Limb (tissue), 2 donors: ENCODE results near the gene QKI.

Experiments
- DNase-seq, 2 donors: peaks; one replicate each; pipeline ENCODE4 v3.0.0-alpha.2; 2016; ENCODE audit errors: extremely low spot score in 2 of 2

QKI gene

GRCh38 chr6:163607792-163608191, 193.3 kb downstream of the QKI start:
- DNase-seq, result no peak

GRCh38 chr6:163608204-163608644, 193.7 kb downstream of the QKI start:
- no peak for DNase-seq

- DNase-seq, result no peak
Measured at GRCh38 chr6:163612200-163612599, 197.7 kb downstream of the QKI start.

- no peak for DNase-seq
Measured at GRCh38 chr6:163613025-163613424, 198.5 kb downstream of the QKI start.

- no peak for DNase-seq
Measured at GRCh38 chr6:163613668-163614067, 199.2 kb downstream of the QKI start.

GRCh38 chr6:163616452-163616851, 201.9 kb downstream of the QKI start:
- no peak for DNase-seq

GRCh38 chr6:163617549-163617948, 203.0 kb downstream of the QKI start:
- DNase-seq, result no peak

DNA sequence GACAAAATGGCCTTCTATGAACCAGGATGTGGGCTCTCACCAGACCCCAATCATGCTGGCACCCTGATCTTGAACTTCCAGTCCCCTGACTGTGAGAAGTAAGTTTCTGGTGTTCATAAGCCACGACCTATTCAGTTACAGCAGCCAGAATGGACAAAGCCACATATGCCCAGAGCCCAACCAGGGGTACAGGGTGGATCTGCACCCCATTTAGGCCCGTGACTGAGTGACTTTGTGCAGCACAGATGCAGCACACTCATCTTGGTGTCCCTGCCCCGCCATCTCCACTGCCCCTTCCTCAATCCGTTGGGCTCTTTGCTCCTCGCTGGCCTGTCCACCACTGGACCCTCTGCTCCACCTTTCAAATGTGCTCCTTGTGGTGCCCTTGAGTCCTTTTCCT, 205.6 kb downstream of the QKI start:
- no peak for DNase-seq

- no peak for DNase-seq
Measured at GRCh38 chr6:163620670-163621330, 206.3 kb downstream of the QKI start.

- DNase-seq, result no peak
Measured at GRCh38 chr6:163625265-163625664, 210.7 kb downstream of the QKI start.

- DNase-seq, result no peak
Measured at GRCh38 chr6:163626073-163626867, 211.8 kb downstream of the QKI start.

DNA sequence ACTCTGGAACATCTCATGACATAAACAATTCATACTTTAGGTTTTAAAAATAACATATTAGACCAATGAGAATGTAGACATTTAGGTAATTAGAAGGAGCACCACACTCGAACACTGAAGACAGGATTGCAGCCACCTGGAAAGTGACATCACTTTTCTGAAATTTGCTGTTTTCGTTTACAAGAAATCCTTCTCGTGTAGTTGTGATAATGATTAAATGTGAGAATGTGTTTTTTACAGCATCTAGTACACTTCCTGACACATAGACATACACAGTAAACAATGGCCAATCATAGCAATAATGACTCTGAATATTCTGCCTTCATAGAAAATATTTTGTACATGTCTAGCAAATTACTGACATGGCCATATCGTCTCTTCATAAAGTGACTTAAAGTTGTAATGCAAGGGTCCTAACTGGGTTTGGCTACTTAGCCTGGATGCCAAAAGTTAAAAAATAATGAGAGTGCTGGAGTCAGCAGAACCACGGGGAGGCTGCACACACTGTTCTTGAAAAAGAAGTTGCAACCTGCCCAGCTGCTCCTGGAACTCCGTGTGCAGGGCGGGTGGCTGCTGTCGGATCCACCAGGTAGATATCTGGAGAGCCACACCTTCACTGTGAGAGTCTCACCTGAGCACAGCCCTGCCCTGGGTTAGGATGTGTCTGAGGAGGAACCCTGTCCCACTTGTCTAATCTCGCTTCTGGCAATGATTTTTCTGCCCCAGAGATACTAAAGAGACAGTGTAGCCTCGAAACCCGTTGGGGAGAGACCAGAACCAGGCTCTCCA, 212.9 kb downstream of the QKI start:
- no peak for DNase-seq
